Neutrophil (primary cell): ENCODE results near the gene MAPK8IP3.

Source experiments
- H3K27ac ChIP-seq: fragments of 200-600 bp; sonication (generic); 2 replicates; pipeline ENCODE4 v1.5.1; 2016; ENCODE audit warnings: mild to moderate bottlenecking, moderate library complexity
- H3K27me3 ChIP-seq: fragments of 200-600 bp; sonication (generic); 2 replicates; pipeline ENCODE4 v1.6.0; 2016; ENCODE audit warnings: mild to moderate bottlenecking
- H3K36me3 ChIP-seq: fragments of 200-600 bp; sonication (generic); 2 replicates; pipeline ENCODE4 v1.5.1; 2017
- H3K4me1 ChIP-seq, 2 experiments: fragments of 200-600 bp in 1 of 2; sonication (generic) in 1 of 2; 1 replicate in 1 of 2; 2 replicates in 1 of 2; pipeline versions ENCODE4 v1.5.1 to v1.6.1; 2013 to 2016; ENCODE audit warnings: low read depth in 1 of 2, low read length in 1 of 2, mild to moderate bottlenecking in 1 of 2, moderate library complexity in 1 of 2; ENCODE audit not compliant: control insufficient read depth in 1 of 2, insufficient read depth in 1 of 2
- H3K4me3 ChIP-seq, 2 experiments: fragments of 200-600 bp in 1 of 2; sonication (generic) in 1 of 2; 1 replicate in 1 of 2; 2 replicates in 1 of 2; pipeline ENCODE4 v1.5.1; 2013 to 2016; ENCODE audit warnings: low read depth in 1 of 2, low read length in 1 of 2, mild to moderate bottlenecking in 1 of 2, moderate library complexity in 1 of 2
- H3K9me3 ChIP-seq: fragments of 200-600 bp; sonication (generic); 2 replicates; pipeline ENCODE4 v1.5.1; 2016
- TF ChIP-seq, protein P1 (sequence below): fragments of 200-600 bp; sonication (generic); IDR thresholded peaks from 2 replicates; pipeline ENCODE4 v1.5.1; 2016; ENCODE audit warnings: antibody characterized with exemption

Gene MAPK8IP3

DNA sequence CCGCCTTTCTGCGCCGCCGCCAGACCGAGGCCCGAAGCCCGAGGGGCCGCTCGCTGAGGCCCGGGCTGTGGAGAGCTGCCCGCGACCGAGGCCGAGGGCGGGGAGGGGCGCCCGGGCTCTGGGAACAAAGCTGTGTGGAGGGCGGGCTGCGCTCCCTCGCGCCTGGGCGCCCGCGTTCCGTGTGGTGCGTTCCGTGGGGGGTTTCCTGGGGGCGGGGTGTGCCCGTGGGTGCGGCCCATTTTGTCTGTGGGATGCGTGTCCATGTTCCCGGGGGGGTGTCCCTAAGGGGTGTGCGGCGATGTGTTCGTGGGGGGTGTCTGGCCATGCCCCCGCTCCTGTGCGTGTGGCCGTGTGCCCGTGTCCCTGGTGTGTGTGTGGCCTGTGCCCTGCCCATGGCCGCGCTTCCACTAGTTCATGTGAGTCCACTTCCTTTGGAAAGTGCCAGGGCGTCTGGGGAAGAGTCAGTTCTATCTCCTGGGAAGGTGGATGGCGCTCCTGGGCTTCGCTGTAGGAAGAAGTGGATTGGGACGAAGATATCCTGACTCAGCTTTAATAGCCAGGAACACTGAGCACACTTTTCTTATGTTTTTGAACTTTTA is 27.4 kb upstream of the MAPK8IP3 start:
- Histone ChIP-seq H3K36me3 (peaks cover 24% of the 10 kb centered on the region), H3K27me3 (no peaks in the 10 kb centered on the region), H3K9me3 (no peaks in the 10 kb centered on the region), H3K4me1 (peaks cover 9 to 11% of the 10 kb centered on the region in 2 experiments), H3K4me3 (peak overlapping the region; percentile 60 to 75), H3K27ac (no peak overlapping the region)
- TF ChIP-seq, protein P1, sequence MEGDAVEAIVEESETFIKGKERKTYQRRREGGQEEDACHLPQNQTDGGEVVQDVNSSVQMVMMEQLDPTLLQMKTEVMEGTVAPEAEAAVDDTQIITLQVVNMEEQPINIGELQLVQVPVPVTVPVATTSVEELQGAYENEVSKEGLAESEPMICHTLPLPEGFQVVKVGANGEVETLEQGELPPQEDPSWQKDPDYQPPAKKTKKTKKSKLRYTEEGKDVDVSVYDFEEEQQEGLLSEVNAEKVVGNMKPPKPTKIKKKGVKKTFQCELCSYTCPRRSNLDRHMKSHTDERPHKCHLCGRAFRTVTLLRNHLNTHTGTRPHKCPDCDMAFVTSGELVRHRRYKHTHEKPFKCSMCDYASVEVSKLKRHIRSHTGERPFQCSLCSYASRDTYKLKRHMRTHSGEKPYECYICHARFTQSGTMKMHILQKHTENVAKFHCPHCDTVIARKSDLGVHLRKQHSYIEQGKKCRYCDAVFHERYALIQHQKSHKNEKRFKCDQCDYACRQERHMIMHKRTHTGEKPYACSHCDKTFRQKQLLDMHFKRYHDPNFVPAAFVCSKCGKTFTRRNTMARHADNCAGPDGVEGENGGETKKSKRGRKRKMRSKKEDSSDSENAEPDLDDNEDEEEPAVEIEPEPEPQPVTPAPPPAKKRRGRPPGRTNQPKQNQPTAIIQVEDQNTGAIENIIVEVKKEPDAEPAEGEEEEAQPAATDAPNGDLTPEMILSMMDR: no peak

DNA sequence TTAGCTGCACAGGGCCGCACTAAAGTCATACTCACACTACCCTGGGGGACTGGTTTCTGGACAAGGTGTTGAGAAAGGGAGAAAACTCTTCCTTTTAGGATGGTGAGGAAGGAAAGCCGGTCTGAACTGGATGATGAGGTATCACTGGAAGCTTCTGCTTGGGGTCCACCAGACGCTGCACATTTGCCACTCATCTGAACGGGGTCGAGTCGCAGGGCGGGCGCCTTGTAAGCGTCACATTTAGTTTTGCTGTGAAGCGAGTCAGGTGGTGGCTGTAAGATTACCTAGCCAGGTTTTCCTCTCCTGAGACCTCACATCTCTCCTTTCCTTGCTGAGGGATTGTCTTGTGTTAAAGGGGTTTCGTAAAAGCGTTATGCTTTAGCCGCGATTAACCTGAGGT is 25.6 kb upstream of the MAPK8IP3 start:
- TF ChIP-seq, protein P1: no peak
- H3K4me1 ChIP-seq: peaks cover 9 to 11% of the 10 kb centered on the region in 2 experiments
- H3K36me3 ChIP-seq: peaks cover 6% of the 10 kb centered on the region
- no peak overlapping the region for H3K27ac ChIP-seq
- H3K27me3 ChIP-seq: no peaks in the 10 kb centered on the region
- H3K4me3 ChIP-seq: no peak overlapping the region
- H3K9me3 ChIP-seq: no peaks in the 10 kb centered on the region

DNA sequence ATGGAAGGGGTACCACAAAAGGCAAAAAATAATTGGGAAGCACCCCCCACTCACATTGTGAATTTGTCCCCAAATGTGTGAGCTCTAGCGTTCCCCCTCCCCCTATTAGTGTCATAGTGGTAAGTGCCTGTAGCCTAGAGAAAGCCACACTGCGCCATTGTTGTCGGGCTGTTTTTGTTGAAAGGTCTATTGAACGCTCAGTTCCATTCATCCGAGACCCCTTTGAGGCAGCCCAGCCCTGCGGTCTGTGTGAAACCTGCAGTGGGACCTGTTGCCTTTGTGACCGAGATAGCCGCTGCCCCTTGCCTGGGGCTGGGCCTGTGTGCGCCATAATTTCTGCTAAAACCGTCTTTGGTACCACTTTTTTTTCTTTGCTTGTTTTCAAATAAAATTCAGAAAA is 25.0 kb upstream of the MAPK8IP3 start:
- Histone ChIP-seq H3K4me1 (peaks cover 9 to 11% of the 10 kb centered on the region in 2 experiments), H3K36me3 (peaks cover 1% of the 10 kb centered on the region), H3K9me3 (no peaks in the 10 kb centered on the region), H3K4me3 (no peak overlapping the region), H3K27ac (no peak overlapping the region), H3K27me3 (no peaks in the 10 kb centered on the region)
- TF ChIP-seq, protein P1: no peak

DNA sequence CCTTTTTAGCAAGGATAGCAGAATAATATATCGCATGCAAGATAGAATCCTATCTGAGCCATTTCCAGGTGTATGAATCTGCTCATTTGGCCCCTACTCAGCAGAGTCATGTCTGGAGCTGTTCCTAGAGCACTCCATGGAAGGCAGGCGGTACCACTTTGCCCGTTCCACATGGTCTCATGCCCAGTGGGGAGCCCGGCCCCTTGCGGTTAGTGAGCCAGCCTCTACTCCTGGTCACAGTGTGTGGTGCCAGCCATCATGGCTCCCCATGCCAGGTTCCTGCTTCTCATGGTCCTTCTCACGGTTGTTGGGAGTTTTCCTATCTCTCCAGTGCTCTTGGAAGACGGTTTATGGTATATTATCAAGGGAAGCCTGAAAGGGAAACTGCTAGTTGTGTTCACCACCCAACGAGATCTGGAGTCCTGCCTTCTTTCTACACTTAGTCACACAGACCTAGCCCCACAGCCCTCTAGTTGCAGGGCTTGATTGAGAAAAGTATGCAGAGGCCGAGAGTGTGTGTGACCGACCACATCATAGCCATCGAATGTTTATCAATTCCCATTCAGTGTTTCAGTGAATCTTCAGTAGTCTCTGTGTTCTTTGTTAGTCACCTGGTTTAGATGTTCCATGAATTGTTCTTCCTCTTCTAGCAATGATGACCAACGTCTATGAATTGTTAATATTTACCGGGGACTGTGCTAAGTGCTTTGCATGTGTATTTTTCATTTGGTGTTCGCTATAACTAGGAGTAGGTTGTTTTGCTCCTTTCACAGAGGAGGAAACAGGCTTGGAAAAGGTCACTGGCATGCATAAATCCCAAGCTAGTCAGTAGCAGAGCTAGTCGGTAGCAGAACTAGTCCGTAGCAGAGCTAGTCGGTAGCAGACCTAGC is 18.3 kb upstream of the MAPK8IP3 start:
- H3K36me3 ChIP-seq: peaks cover 46% of the 10 kb centered on the region

DNA sequence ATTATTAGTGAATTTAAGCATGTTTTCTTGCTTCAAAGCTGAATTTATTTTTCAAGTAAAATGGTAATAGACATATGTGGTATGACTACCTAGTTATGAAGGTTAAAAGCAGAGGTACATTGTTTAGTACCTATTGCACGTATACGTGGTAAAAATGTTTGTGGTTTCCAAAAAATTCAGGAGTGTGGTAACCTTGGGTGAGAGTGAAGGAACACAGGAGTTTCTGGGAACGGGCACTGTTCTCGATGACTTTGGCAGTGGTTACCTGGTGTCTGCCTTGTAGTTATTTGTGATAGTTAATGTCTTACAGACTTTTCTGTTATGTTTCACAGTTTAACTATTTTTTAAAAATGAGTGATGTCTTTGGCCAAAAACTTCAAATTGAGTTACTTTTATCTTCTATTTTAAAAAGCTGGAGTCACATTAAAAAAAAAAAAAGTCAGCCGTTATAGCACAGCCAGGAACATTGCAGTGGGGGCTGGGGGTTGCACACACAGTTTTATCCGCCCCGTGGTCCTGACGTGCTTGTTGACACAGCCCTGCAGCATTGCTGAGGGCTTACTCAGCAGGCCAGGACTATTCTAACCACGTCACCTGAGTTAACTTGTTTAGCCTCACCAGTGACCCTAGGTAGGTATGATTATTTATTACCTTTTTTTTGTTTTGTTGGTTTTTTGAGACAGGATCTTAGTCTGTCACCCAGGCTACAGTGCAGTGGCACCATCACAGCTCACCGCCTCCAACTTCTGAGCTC is 17.0 kb upstream of the MAPK8IP3 start:
- Histone ChIP-seq H3K36me3 (peaks cover 54% of the 10 kb centered on the region), H3K27ac (no peak overlapping the region), H3K9me3 (no peaks in the 10 kb centered on the region), H3K4me3 (no peak overlapping the region), H3K4me1 (no peaks in the 10 kb centered on the region), H3K27me3 (no peaks in the 10 kb centered on the region)
- TF ChIP-seq, protein P1: no peak

More for the DNA sequence above, 18.3 kb upstream of the MAPK8IP3 start:
- H3K27ac ChIP-seq: no peak overlapping the region
- H3K4me3 ChIP-seq: no peak overlapping the region
- TF ChIP-seq, protein P1: no peak
- no peaks in the 10 kb centered on the region for H3K9me3 ChIP-seq
- H3K27me3 ChIP-seq: no peaks in the 10 kb centered on the region
- H3K4me1 ChIP-seq: no peaks in the 10 kb centered on the region
